Right lobe of liver (tissue), 6 donors: ENCODE measurements around the gene SKP1. TPM values are rescaled to one million over a fixed set of nuclear protein-coding genes. Genes with fewer than 3 reads are reported as not detected.

Experiments
- ATAC-seq, 4 donors: fragments of 200-7000 bp; cut with Tn5 transposase; one replicate each; pipeline ENCODE4 v1.9.1; 2020; ENCODE audit warnings: mild to moderate bottlenecking in 4 of 4, moderate library complexity in 4 of 4
- DNase-seq, 3 donors: peaks; one replicate each; pipeline ENCODE4 v3.0.0-alpha.2; 2020
- H3K27ac ChIP-seq, 3 donors: fragments of 200-600 bp; one replicate each; pipeline ENCODE4 v1.8.0; 2022
- H3K27me3 ChIP-seq, 2 donors: fragments of 200-600 bp; one replicate each; pipeline ENCODE4 v1.8.0; 2022
- H3K36me3 ChIP-seq, 4 donors: fragments of 200-600 bp; sonication (generic) in 1 of 4; one replicate each; pipeline versions ENCODE4 v1.5.1 to v1.8.0; 2017 to 2022; ENCODE audit warnings: control low read depth in 1 of 4
- H3K4me1 ChIP-seq, 4 donors: fragments of 200-600 bp; sonication (generic) in 1 of 4; one replicate each; pipeline versions ENCODE4 v1.5.1 to v1.8.0; 2017 to 2022; ENCODE audit warnings: control low read depth in 1 of 4
- H3K4me3 ChIP-seq, 3 donors: fragments of 200-600 bp; one replicate each; pipeline ENCODE4 v1.8.0; 2022
- H3K9me3 ChIP-seq, 4 donors: fragments of 200-600 bp; sonication (generic) in 1 of 4; one replicate each; pipeline versions ENCODE4 v1.5.1 to v1.8.0; 2017 to 2022; ENCODE audit warnings: control low read depth in 1 of 4
- POLR2A ChIP-seq: fragments of 450-650 bp; IDR thresholded peaks from one replicate; pipeline ENCODE4 v1.6.1; 2017; ENCODE audit warnings: antibody characterized with exemption, mild to moderate bottlenecking
- WGBS: methylation state at CpG from one replicate; pipeline ENCODE4 v1.1.6; 2018; ENCODE audit warnings: low coverage, low lambda C conversion rate; ENCODE audit not compliant: insufficient coverage; ENCODE audit errors: missing lambda C conversion rate; 5-methylcytosine and 5-hydroxymethylcytosine counted together
- intact Hi-C, 2 donors: fragments of 100-400 bp; cut with DNase I; formaldehyde crosslinking; loops; one replicate each; pipeline versions ENCODE4 v1.11.2 to v1.14.1; 2022
- total RNA-seq, 6 experiments: library from RNA; depleted of rRNA in 2 of 6; stranded (reverse); fragments of >200 nt in 2 of 6; fragmentation: NEBNext Ultra II Directional in 3 of 6; extraction: Animal tissue kit (Norgen Biotek cat#: 25700) in 3 of 6; gene quantifications; one replicate each; pipeline versions ENCODE4 v1.1.0 to v1.2.4, GENCODE V29; 2016 to 2023
- TF ChIP-seq, protein P1 (sequence below), 4 donors: fragments of 200-600 bp in 3 of 4; fragments of 450-650 bp in 1 of 4; IDR thresholded peaks; one replicate each; pipeline versions ENCODE4 v1.5.1 to v1.8.0; 2016 to 2022; ENCODE audit warnings: antibody characterized with exemption in 4 of 4, mild to moderate bottlenecking in 2 of 4
- donor health status: DM: no; HTN: yes; CAD: no.
- donor health status: DM: no; HTN: no; CAD: no.
- donor health status: DM: no; HTN: no; CAD: no.
- donor health status: DM: no; HTN: yes; CAD: no.
- donor health status: DM: no; HTN: yes; CAD: no.

The SKP1 gene
- total RNA-seq, 6 experiments from 2014 or later: 125 to 186 (median 149) TPM

DNA sequence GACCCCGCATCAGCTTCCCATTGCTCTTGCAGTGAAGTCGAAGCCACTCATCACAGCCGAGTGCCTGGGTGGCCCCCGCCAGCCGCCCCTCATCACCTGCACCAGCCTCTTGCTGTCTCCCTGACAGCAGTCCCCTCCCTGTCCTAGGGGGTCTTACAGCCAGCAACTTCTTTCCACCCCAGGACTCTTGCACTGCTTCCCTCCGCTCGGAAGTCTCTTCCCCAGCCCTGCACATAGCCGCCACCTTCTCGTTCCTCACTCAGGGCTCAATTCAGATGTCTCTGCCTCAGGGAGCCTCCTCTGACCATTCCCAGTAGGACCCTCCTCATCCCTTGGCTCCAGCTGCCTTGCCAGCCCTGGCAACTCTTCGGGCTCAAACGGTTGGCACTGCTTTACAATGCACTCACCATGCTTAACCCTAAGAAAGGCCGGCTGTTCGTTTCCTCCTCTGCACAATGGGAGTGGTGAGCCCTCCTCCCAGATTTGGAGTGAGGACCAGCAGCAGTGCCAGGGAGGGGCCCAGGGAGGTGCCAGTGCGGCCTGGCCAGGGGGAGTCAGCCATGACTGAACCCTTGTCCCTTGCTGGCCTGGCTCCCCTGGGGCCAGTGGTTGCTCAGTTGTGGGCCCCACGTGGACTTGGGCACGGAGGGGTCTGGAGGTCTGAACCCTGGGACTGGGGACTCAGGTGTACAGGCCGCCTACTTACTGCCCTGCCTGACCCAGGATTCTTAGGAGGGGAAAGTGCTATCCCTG, 56.2 kb downstream of the SKP1 start:
- DNase-seq (no peak), ATAC-seq (no peak)
- Histone ChIP-seq H3K4me1 (peaks cover 0 to 2% (median 0%) of the 10 kb centered on the region in 4 donors), H3K27ac (no peak overlapping the region), H3K9me3 (no peaks in the 10 kb centered on the region), H3K36me3 (no peaks in the 10 kb centered on the region), H3K4me3 (no peak overlapping the region), H3K27me3 (no peaks in the 10 kb centered on the region)
- intact Hi-C loops: no loop called here
- WGBS: 93% methylated on average over 9 of the region's 17 CpGs
- TF ChIP-seq POLR2A: no peak
- TF ChIP-seq, protein P1, sequence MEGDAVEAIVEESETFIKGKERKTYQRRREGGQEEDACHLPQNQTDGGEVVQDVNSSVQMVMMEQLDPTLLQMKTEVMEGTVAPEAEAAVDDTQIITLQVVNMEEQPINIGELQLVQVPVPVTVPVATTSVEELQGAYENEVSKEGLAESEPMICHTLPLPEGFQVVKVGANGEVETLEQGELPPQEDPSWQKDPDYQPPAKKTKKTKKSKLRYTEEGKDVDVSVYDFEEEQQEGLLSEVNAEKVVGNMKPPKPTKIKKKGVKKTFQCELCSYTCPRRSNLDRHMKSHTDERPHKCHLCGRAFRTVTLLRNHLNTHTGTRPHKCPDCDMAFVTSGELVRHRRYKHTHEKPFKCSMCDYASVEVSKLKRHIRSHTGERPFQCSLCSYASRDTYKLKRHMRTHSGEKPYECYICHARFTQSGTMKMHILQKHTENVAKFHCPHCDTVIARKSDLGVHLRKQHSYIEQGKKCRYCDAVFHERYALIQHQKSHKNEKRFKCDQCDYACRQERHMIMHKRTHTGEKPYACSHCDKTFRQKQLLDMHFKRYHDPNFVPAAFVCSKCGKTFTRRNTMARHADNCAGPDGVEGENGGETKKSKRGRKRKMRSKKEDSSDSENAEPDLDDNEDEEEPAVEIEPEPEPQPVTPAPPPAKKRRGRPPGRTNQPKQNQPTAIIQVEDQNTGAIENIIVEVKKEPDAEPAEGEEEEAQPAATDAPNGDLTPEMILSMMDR (IDR thresholded peaks at IDR 0.05): no peak

DNA sequence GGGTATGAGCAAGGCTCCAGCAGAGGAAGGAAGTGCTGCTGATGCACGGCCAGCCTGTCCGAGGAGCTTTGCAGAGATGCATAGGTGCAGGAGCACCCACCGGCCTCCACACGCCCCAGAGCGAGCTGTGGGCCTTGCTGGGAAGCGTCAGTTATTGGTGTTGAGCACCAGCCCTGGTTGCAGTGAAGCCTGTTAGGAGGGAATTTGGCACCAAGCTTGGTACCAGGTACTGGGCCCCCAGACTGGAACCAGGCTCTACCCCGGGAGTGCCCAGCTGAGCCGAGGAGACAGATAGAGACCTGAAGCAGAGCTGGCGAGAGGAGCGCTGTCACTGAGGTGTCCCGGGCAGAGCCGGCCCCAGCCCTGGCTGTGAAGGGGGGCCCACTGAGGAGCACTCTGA, 57.0 kb downstream of the SKP1 start:
- WGBS: no CpG with 5 or more reads among the region's 12 CpGs
- TF ChIP-seq POLR2A: no peak
- TF ChIP-seq, protein P1 (IDR thresholded peaks at IDR 0.05): no peak
- H3K27ac ChIP-seq: no peak overlapping the region
- H3K36me3 ChIP-seq: no peaks in the 10 kb centered on the region
- H3K27me3 ChIP-seq: no peaks in the 10 kb centered on the region
- DNase-seq (no peak), ATAC-seq (no peak)
- no peaks in the 10 kb centered on the region for H3K4me1 ChIP-seq
- intact Hi-C loops: no loop called here
- no peaks in the 10 kb centered on the region for H3K9me3 ChIP-seq
- no peak overlapping the region for H3K4me3 ChIP-seq

DNA sequence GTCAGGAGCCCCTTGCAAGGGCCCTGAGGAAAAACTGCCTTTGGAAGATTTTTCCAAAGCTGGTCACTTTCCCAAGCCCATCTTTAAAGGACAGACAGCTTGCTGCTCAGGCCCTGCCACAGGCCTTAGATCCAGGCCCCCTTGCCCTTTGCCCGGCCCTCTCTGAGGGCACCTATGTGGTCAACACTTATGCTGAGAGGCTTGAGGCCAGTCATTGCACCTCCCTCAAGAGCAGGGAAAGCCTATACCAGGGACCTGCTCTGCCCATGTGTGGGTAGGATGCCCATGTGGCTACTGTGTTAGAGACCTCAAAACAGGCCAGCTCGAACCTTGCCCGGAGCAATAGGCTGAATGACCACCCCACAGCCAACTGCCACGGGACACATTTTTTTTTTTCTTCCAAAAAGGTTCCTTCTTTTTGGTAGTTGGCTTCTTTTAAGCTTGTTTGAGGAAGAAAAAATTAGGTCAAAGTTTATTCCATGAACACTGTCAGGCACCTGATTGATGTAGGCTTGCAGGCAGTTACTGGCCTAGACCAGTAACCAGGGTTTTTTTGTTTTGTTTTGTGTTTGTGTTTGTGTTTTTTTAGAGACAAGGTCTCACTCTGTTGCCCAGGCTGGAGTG, 58.4 kb downstream of the SKP1 start:
- H3K27ac ChIP-seq: no peak overlapping the region
- WGBS: 58% methylated on average over 3 of the region's 4 CpGs
- DNase-seq: peak in 1 of 3 donors; percentile 5
- ATAC-seq: no peak
- H3K4me3 ChIP-seq: no peak overlapping the region
- TF ChIP-seq POLR2A: no peak
- TF ChIP-seq, protein P1 (IDR thresholded peaks at IDR 0.05): no peak
- peaks cover 0 to 8% (median 2%) of the 10 kb centered on the region in 4 donors for H3K4me1 ChIP-seq
- H3K9me3 ChIP-seq: no peaks in the 10 kb centered on the region
- no peaks in the 10 kb centered on the region for H3K36me3 ChIP-seq
- H3K27me3 ChIP-seq: no peaks in the 10 kb centered on the region
- intact Hi-C loops: no loop called here

DNA sequence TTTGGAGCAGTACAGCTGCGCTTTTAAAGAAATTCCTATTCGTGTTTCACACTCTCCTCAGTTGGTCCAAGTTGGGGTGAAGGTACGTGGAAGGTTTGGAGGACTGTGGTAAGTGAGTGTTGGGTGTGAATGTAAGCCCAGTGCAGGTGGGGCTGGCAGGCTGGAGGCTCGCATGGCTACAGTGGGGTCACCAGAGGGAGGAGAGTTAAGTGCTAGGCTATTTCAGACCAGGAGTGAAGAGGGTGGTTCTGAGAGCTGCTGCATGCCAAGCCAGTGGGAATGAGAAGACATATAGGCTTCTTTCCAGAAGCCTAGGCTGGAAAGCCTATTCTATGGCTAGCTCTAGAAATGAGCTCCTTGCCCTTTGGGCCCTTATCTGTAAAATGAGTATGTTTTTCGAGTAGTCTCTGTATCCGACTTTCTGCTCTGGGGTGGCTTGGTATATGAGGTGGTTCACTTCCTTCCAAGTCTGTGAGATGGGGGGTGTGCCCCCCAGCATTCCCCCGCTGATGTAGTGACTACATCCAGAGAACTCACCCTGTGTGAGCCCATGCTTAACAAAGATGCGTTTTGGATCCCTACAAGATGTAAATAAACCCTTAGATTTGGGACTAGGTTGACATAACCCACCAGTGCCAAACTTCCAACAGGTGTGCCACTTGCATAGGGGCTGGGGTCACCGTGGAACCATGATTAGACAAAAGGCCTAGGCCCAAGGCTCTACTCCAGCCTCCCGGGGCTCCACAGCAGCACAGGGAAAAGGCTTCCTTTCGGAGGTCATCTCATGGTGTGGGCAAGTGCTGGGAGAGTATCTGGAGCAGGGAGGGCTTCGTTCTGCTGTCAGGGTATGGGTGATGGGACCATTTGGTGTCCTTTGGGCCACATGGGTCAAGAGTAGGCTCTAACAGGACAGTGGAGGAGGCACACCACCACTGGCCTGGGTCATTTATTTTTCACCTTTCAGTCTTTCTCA, 59.7 kb downstream of the SKP1 start:
- no peak for DNase-seq
- Histone ChIP-seq H3K9me3 (no peaks in the 10 kb centered on the region), H3K27ac (no peak overlapping the region), H3K4me3 (no peak overlapping the region), H3K27me3 (no peaks in the 10 kb centered on the region), H3K4me1 (peaks cover 0 to 8% (median 2%) of the 10 kb centered on the region in 4 donors), H3K36me3 (no peaks in the 10 kb centered on the region)
- intact Hi-C loops: no loop called here
- WGBS: 82% methylated on average over 8 of the region's 12 CpGs
- TF ChIP-seq POLR2A: no peak
- ATAC-seq: no peak
